Activated CD8-positive, alpha-beta memory T cell treated with anti-CD3 and anti-CD28 coated beads for 48 hours (primary cell): ENCODE results near the gene COL5A1.

ENCODE experiments used
- DNase-seq, 3 experiments: peaks; one replicate each; pipeline ENCODE4 v3.0.0-alpha.2; 2020; ENCODE audit warnings: low read depth in 2 of 3, low spot score in 2 of 3

COL5A1 gene

GRCh38 chr9:134738869-134739659 lies 97.5 kb downstream of the COL5A1 start:
- DNase-seq = peak in 2 of 3 experiments; percentile 18 to 20

- no peak for DNase-seq
These were observed 98.0 kb downstream of the COL5A1 start for GRCh38 chr9:134739660-134739968.

GRCh38 chr9:134740071-134740470 lies 98.5 kb downstream of the COL5A1 start:
- no peak for DNase-seq

- no peak for DNase-seq
These were observed 100.2 kb downstream of the COL5A1 start for GRCh38 chr9:134741846-134742245.

- DNase-seq = no peak
These were observed 101.4 kb downstream of the COL5A1 start for GRCh38 chr9:134742822-134743535.

DNA sequence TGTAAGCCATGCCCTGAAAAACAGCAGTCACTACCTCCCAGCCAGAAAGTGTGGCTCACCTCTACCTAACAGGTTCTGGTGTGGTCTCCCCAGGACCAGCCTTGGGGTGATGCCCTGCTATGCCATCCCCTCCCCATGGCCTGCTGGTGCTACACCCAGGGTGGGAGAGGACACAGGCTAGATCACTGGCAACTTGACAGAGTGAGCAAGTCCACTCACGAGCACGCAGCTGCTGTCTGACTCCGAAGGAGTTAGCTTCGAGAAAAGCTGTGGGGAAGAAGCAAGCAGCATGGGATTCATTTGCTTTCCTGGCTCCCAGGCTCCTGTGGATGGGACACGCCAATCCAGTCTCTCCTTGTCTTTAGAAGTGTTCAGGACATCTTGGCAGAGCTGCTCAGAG lies 102.2 kb downstream of the COL5A1 start:
- no peak for DNase-seq

- DNase-seq = no peak
These were observed 103.0 kb downstream of the COL5A1 start for GRCh38 chr9:134744385-134745295.

- DNase-seq = no peak
These were observed 106.4 kb downstream of the COL5A1 start for GRCh38 chr9:134747951-134748489.

- no peak for DNase-seq
These were observed 107.0 kb downstream of the COL5A1 start for GRCh38 chr9:134748591-134748990.

DNA sequence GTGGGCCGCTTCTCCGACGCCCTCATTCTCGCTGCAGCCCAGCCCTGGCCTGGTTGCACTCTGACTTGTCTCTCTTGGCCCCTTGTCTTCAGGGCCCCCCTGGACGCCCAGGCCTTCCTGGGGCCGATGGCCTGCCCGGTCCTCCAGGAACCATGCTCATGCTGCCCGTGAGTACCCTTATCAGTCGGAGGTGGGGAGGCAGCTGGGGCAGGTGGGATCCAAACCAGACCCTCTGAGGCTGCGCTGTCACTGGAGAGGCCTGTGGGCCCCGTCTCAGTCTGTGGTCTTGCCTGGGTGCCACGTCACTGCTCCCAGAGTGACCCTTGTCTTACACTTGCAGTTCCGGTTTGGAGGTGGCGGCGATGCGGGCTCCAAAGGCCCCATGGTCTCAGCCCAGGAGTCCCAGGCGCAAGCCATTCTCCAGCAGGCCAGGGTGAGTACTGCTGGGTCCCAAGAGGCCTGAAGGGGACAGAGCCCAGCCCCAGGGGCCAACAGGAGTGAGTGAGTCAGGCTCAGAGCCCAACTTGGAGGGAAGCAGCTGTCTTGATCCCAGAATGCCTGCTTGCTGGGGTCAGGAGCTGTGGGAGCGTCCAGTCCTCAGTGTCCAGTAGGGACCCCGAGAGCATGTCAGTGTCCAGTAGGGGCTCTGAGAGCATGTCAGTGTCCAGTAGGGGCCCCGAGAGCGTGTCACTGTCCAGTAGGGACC lies 109.0 kb downstream of the COL5A1 start:
- DNase-seq = no peak

DNA sequence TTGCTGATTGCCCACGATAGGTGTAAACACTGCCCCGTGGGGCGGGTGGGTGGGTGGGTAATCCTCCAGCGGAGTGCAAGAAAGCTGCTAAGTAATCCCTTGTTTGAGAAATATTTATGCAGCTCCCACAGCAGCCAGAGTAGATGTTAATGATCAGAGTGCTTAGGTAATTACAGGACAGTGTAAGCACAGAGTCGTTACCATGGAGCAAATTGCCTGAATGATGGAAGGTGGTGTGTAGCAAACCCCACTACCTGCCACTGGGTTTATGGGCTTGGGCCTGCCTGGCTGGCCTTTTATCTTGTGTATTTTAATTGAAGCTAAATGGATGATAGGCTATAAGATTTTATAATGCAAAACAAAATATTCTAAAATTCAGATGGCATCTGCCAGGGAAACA lies 110.0 kb downstream of the COL5A1 start:
- no peak for DNase-seq

DNA sequence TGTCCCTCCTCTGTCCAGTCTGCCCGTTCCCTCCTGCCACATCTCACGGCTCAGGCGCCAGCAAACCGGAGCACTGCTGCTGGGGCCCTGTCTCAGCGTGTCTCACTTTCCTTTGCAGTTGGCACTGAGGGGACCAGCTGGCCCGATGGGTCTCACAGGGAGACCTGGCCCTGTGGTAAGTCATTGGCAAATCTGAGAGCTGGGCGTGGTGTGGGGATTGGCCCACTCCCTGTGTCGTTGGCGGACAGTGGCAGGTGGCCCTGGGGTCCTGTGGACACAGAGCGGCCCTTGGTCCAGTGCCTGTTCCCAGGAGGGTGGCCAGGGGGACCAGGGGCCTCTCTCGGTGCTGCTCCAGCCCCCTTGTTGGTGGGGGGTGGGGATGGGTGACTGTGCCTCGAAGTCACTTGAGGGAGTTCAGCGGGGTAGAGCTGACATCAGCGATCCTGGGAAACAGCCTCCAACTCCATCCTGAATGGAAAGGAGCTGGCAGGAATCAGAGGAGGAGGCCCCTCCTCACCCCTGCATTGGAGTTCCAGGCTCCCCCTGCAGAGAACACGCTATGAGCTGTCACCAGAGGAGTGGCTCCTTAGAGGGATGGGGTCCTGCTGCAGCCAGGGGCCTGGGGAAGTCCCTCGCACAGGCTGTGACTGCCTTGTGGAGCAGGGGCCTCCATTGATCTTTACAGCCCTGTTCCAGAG lies 111.0 kb downstream of the COL5A1 start:
- no peak for DNase-seq

DNA sequence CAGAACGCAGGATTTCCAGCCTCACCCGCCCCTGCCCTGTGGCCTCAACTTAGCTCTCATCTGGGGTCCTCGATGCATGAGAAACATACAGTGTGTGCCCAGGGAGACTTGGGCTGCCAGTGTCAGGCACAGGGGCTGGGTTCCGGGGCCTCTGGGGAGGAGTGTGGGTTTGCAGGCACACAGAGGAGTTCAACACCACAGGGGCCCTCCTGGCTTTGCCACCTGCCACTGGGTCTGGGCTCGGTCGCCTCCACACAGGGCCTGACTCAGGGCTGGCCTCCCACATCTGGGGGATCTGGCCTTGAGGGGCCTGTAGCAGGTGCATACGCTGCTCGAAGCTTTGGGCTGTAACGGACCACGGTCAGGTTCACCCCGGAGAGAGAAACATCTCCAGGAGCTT lies 111.6 kb downstream of the COL5A1 start:
- DNase-seq = no peak

GRCh38 chr9:134755221-134755907 lies 113.8 kb downstream of the COL5A1 start:
- DNase-seq = no peak

GRCh38 chr9:134756098-134756497 lies 114.5 kb downstream of the COL5A1 start:
- no peak for DNase-seq

DNA sequence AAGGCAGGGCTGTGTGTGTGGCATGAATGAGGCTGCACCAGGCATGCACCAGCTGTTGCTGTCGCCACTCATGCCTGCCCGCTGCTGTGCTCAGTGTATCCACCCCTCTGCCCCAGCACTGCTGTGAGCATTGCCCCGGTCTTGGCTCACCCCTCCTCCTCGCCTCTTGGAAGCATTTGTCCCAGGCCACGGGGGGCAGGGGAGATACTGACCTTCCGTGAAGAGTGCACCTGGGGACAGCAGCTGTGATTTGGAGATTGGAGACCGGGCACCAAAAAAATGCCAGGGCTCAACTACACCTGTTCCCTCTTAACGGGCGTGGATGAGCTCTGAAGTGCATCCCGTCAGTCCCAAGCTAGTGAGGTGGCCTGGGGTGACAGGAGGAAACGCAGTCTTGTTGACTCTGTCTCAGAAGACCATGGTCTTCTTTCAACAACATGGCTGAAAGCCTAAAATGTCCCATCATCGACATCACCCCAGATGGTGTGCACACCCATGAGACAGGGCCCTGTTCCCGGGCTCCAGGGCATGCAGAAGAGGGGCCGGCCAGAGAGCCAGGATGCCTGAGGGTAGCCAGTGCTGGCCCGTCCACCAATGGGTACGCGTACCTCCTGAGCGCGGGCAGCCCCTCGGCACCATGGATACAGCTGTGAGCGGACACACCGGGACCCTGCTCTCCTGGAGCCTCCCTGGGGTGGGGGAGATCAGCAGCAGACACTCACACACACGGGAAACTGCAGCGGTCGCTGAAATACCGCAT lies 115.8 kb downstream of the COL5A1 start:
- DNase-seq = no peak

DNA sequence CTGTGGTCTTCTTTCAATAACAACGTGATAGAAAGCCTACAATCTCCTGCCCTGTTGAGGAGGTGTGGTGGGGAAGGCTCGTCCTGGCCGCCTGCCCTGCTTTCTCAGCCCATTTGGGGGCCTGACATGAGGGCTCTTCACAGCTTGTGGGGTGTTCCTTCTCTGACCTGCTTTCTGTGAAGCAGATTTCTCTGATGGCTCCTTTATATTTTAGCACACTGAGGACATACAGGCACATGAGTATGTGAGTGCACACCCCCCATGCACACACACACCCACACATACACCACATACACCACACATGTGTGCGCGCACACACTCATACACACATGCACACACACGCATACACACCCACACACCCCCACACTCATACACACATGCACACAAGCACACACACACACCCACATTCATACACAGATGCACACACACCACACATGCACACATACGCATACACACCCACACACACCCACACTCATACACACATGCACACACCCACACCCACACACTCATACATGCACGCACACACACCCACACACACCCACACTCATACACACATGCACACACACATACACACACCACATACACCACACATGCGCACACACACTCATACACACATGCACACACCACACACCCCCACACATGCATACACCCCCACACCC lies 117.5 kb downstream of the COL5A1 start:
- DNase-seq = no peak

GRCh38 chr9:134759913-134760312 lies 118.3 kb downstream of the COL5A1 start:
- DNase-seq = no peak
